Fibroblast of skin of right quadriceps (primary cell): Measurements from ENCODE around the gene PIAS3.
"Not testable (repeated sequence)": the region's sequence is repeated elsewhere in the genome, so short reads cannot be mapped to it uniquely, and the experiment has no call there.

Source experiments
- DNase-seq: peaks from one replicate; pipeline ENCODE4 v3.0.0-alpha.2; 2013

The PIAS3 gene

GRCh38 chr1:145871994-145872924, 13.4 kb upstream of the PIAS3 start:
- peak; percentile 20 for DNase-seq

GRCh38 chr1:145868232-145868631, 9.4 kb upstream of the PIAS3 start:
- DNase-seq, result no peak

GRCh38 chr1:145863282-145864018, 4.6 kb upstream of the PIAS3 start:
- no peak for DNase-seq

- DNase-seq, result peak; percentile 87
These were observed 676 bp upstream of the PIAS3 start for GRCh38 chr1:145859491-145860023.

- peak; percentile 38 for DNase-seq
These were observed 512 bp downstream of the PIAS3 start for GRCh38 chr1:145858238-145858900.

DNA sequence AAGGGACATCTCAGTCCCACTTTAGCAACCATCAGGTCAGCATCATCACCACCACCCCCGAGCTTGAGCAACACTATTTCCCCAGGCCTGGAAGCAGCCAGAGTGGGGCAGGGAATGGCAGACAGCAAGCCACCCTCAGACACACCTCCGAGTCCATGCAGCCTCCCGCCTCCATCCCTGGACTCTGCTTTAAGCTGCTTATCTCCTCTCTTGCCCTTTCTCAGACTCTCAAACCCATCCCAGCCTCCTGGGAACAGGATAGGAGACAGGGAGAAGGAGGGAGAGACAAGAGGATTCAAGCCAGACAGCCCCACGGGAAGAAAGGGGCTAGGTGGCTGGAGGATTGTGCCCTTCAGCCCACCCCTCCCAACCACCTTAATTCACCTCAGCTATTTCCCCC, 1.7 kb downstream of the PIAS3 start:
- no peak for DNase-seq

GRCh38 chr1:145855426-145855948, 3.4 kb downstream of the PIAS3 start:
- DNase-seq, result no peak

DNA sequence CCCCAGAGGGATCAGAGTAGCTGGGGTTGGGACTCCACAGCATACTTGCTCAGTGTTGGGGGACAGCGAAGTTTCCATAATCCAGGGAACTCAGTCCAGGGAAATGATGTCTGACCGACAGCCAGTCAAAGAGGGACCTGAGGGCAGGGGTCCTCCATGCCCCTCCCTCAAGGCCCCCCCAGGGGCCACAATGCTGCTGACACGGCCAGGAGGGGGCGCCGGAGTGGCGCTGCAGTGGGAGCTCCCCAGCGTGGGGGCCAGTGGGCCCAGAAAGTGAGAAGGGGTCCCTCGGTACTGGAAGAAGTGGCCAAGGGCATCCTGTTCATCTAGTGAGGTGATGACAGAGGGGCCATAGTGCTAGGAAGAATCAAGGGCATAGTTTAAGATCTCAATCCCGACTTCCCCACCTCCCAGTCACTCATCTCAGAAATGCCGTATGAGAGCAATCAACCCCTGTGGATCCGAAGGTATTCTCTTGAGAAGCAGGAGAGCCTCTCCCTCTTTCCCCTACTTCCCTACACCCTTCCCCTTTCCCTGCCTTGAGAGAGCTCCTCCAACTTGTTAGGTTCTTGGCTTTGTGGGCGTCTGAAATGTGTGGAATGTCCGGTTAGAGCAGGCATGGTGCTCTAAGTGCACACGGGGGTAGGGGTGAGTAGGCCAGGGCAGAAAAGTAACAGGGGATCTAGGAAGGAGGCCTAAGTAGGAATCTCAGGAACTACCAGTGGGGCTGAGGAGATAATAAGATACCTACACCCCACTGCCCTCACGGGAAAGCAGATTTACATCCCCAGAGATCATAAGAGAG, 9.3 kb downstream of the PIAS3 start:
- peak; percentile 79 for DNase-seq

DNA sequence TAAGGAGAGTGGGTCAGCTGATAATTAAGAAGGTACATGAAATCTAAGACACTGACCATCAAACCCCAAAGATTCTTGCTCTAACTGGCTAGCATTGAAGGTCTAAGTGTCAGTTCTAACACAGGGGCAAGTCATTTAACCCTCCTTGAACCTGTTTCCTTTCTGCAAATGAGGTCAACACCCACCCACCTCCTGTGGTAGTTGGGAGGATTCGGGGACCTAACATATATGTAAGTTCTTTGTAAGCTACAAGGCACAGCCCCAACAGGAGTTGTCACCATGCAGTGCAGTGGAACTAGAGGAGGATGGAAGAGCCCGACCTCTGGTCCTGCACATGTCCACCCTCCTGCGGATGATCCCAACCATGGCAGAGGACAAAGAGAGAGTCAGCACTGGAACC, 11.1 kb downstream of the PIAS3 start:
- no peak for DNase-seq

DNA sequence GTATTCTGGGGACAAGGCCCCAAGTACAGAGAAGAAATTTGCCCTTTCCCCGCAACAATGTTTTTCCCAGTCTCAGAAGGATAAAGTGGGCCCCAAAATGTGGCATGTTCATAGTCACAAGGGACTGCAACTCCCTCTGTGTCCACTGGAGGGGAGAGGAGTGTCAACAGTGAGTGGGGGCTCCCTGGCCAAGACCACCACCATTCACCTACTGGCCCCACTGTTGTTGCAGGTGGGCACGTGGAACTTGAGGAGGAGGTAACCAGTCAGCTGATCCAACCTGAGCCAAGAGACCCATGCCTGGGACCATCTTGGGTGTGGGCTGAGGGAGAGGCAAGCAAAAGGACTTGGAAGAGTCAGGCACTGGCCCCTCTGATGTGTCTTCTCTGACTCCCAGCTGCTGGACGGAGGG, 12.7 kb downstream of the PIAS3 start:
- DNase-seq, result peak; percentile 36

- peak; percentile 75 for DNase-seq
These were observed 13.2 kb downstream of the PIAS3 start, which contains the start of gene NUDT17 for GRCh38 chr1:145845514-145846161. NUDT17 (plus strand) TSS chr1:145845630; CDS start chr1:145845641, 11 bp downstream.

- no peak for DNase-seq
These were observed 13.8 kb downstream of the PIAS3 start for GRCh38 chr1:145845144-145845513.

- DNase-seq, result no peak
These were observed 15.8 kb downstream of the PIAS3 start for GRCh38 chr1:145843031-145843430.

GRCh38 chr1:145837656-145838055, 21.2 kb downstream of the PIAS3 start:
- no peak for DNase-seq

DNA sequence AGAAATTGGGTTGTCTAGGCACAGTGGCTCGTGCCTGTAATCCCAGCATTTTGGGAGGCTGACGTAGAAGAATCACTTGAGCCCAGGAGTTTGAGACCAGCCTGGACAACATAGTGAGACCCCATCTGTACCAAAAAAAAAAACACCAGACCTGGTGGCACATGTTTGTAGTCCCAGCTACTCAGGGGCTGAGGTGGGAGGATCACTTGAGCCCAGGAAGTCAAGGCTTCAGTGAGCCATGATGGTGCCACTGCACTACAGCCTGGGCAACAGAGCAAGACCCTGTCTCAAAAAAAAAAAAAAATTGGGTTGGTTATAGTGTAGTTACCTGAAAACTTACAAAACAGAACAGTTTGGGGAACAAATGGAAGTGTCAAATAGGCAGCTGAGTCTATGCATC, 28.1 kb downstream of the PIAS3 start:
- not testable (repeated sequence) for DNase-seq

DNA sequence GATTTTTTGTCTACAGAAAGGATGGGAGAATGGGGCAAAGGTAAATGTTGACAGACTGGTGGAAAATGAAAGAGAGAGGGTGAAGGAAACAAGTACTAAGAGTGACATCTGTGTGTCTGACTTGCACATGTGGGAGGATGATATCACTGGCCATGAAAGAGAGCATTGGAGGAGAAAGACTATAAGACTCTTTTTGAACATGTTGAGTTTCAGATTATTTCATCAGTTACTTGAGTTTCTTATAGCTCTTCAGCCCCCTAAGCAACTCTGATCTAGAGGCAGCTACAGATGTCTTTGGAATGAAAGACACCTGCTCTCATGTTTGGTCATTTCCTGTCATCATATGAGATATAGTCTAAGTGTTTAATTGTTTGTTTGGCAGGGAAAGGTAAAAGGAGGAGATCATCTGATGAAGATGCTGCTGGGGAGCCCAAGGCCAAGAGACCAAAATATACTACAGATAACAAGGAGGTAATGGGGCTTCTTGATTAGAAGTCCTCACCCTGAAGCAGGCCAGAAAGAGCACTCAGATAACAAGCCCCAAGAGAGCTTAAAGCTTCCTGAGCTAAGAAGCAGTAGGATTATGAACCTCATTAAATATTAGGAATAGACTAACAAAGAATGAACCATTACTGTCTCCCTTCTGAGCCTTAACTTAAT, 30.4 kb downstream of the PIAS3 start:
- DNase-seq, result no peak

GRCh38 chr1:145827966-145828365, 30.9 kb downstream of the PIAS3 start:
- DNase-seq, result no peak

- no peak for DNase-seq
These were observed 32.9 kb downstream of the PIAS3 start for GRCh38 chr1:145826030-145826429.

- no peak for DNase-seq
These were observed 34.4 kb downstream of the PIAS3 start for GRCh38 chr1:145824499-145824842.

DNA sequence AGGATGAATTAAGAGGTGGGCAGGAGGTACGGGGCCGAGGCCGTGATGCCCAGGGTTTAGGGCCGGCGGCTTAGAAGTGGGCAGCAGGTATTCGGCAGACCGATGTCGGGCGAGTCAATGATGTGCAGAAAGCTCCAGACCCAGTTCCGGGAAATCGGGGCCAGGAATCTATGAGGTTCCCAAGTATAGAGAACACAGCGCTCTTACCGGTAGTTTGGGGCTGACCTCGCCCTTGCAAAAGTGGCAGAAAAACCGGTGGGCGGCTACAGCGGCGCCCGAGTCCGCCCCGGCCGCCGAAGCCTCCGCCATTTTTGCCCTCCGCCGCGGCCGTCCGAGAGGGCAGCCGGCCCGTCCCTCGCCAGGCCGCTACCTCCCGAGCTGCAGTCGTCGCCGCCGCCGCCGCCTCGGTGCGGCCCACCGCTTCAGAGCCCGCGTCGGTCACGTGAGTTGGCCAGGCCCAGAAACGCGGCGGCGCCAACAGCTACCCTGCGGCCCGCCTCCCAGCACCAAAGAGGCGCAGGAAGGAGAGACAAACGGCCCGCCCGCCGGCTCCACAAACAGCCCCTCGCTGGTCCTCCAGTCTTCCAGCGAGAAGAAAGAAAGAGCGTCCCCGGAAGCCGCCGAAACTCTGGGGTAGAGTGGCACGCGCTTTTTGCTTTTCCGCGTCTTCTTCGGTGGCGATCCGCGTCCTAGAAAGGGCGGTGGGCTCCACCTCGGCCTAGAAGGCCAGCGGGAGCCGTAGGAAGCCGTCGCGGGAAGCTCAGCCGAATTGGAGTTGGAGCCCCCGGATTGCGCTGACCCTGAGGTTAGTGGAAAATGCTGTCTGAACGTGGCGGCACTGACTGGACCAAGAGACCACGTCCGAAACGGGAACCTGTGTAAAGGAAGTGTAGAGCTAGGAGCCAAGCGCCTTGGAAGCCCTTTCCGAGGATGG, 35.0 kb downstream of the PIAS3 start, which contains the start of the genes POLR3C and RNF115:
POLR3C (plus strand) TSS at position 636 of the 934 bp plus-strand sequence. CDS start 1,577 bp downstream, outside the sequence.
RNF115 (minus strand) TSS at position 531 of the 934 bp plus-strand sequence; CDS start at position 309, 222 bp downstream.
- DNase-seq, result peak; percentile 92
